HG03064 (cell line): ENCODE results near the gene VMAC.

Experiments used
- ATAC-seq: cut with Tn5 transposase; IDR thresholded peaks from one replicate; pipeline ENCODE4 v1.9.1; 2021; ENCODE audit warnings: low read depth; ENCODE audit not compliant: unreplicated experiment

Gene VMAC

GRCh38 chr19:5926641-5927440 is 22.2 kb downstream of the VMAC start:
- no peak for ATAC-seq

GRCh38 chr19:5927441-5927821 is 22.8 kb downstream of the VMAC start:
- no peak for ATAC-seq

GRCh38 chr19:5929179-5929578 is 24.5 kb downstream of the VMAC start:
- ATAC-seq: no peak

DNA sequence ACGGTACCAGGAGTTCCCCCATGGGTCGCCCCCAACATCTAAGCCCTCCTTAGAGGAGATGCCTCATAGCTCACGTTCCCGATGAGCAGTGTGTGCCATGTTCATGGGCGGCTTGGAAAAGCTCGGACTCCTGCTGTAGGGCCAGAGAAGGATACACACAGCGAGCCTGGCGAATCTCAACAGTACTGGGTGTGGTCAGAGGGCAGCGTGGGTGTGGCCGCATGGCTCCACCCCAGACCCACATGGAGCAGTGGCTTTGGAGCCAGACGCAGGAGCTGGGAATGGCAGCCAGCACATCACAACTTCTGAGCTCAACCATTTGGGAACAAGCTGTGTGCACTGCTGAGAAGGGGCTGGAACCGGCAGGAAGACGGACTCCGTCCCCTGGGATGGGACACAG is 25.0 kb downstream of the VMAC start:
- ATAC-seq: no peak

DNA sequence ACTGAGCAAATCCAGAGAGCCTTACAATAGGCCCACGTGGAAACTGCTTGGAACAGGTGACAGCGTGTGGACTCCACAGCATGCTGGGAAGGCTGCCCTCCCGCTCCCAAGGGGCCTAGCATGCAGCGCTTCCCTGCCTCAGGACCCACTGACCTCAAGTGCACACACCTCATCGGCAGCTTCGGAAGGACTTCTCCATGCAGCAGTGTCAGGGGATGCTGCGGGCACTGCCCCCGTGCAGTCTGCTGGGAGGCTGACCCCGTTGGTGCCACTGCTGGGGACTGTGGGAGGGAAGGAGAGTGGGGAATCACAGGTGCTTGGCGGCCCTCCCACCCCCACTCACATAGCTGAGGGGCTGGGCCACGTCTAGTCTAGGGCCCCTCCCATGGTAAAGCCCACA is 26.6 kb downstream of the VMAC start:
- ATAC-seq: no peak

GRCh38 chr19:5932146-5932545 is 27.5 kb downstream of the VMAC start:
- ATAC-seq: no peak

DNA sequence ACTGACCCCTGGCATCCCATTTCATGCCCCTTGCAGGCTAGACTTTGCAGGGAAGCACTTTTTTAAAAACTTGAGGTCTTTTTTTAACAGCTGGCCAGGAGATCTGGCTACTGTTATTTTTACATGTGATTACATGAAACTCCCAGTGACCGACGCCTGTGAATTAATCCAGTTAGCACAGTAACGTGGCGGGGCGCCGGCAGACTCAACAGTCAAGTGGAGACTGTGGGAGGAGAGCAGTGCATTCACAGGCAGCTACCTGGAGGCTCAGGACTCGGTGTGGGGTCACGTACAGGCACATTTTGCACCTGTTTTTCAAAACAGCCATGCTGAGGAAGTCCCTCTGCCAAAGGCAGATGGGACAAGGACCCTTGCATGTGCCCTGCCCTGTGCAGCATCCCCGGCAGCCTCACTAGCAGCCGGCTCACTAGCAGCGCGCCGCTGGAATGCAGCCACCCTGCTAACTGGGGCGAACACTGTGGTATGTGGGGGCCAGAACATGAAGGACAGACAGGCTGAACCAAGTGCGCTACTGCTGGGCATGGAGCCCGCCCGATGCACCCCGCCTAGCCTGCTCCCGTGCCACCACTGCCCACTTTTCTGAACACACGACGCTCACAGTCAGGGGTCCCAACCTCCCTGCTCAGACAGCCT is 28.1 kb downstream of the VMAC start:
- ATAC-seq: no peak

GRCh38 chr19:5933391-5934068 is 28.9 kb downstream of the VMAC start:
- no peak for ATAC-seq

DNA sequence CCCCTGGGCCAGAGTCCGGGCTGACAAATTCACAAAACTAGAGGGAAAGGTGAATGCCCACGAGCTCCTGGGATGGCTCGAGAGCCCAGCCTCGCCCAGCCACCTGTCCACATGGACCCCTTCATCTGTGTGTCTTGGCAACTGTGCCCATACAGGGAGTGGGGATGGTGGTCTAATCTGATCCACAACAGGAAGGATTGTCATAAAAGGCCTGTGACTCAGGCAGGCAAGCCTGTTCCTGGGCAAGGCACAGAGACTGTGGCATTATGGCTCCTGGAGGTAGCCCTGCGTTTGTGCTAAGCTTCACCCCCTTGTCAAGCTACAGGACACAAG is 29.4 kb downstream of the VMAC start:
- no peak for ATAC-seq

DNA sequence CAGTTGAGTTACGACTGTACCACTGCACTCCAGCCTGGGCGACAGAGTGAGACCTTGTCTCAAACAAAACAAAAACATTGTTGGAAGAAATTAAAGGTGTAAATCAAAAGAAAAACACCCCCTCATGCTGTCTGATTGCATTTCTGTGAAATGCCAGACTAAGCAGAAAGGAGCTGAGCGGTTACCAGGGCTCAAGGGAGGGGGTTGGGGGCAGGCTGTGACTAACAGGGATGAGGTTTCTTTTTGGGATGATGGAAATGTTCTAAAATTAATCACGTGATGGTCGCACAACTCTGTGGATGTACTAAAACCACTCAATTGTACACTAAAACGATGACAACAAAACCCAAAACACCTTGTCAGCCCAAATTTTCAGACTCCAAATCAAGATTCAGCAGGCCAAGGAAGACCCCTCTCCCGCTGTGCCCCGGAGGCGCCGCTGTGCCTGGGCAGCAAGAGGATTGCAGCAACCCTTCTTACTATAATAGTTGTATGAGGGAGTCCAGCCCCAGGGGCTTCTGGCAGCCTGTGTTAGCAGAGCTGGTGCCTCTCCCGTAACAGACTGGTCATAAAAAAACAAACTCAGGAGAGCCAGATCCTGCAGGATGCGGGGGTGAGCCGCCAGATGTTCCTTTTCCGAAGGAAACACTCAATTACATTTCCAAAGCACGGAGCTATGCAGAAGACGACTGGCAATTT is 30.3 kb downstream of the VMAC start:
- ATAC-seq: no peak

GRCh38 chr19:5935473-5936291 is 31.0 kb downstream of the VMAC start:
- no peak for ATAC-seq

DNA sequence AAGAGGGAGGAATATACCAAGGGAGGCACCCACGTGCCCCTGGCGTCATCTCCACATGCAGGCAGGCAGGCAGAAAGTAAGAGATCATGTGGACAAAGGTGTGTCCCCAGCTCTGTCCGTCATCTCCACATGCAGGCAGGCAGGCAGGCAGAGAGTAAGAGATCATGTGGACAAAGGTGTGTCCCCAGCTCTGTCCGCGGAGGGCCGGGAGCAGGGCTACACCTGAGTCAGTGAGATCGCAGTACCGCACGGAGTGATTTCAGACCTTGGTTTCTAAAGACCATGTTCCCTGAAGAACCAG is 31.6 kb downstream of the VMAC start:
- no peak for ATAC-seq

- ATAC-seq: no peak
These were observed 32.9 kb downstream of the VMAC start for GRCh38 chr19:5937550-5937949.

- ATAC-seq: no peak
These were observed 35.9 kb downstream of the VMAC start for GRCh38 chr19:5940260-5941208.

DNA sequence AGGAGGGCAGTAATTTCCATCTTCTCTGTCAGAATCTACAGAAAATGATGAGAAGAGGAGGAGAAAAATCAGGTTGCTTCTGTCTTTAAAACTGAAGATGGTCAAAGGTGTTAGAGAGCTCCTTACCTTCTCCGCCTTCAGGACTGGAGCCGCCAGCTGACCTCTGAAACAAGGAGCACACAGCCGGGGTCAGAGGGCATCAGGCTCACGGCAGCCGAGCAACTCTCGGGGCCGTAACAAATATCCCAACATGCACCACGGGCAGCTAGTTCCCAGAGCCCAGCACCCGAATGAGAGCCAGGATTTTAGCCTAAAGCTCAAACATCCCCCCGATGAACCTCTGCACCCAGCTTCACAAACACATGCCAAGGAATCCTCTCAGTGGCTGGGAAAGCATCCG is 37.0 kb downstream of the VMAC start:
- no peak for ATAC-seq

GRCh38 chr19:5943045-5943444 is 38.4 kb downstream of the VMAC start:
- ATAC-seq: no peak

DNA sequence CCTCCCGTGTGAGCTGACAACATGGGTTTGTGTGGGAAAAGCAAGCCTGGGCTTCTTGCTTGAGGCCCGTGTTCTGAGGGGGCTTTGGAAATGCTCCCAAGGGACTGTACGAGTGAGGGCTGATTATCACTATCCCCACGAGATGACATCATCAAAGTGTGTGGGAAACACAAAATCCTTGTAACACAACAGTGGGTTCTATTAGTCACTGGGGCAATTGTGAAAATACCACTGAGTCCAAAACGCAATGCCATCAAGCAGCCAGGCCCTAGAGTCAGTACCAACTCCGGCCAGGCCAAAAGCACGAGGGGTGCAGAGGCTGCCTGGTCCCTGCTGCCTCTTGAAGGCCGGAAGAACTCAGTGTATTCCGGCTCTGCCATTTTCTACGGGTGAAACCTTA is 39.0 kb downstream of the VMAC start:
- ATAC-seq: no peak

DNA sequence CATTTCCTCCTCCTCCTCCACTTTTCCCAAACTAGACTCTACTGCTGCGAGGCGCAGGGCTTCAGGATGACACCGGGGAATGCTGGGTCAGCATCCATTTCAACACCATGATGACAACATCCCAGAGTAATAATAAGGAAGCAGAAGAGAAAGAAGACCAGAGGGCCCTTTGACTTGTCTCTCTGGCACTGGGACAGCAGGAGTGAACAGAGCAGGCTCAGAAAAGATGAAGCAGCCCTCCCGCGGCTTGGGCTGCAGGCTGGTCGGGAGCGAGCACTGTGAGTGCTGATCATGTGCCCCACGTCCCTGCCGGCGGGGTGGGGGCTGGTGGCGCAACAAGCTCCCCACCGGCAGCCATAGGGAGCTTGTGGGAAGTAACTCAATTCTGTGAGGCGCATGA is 42.8 kb downstream of the VMAC start:
- ATAC-seq: no peak

DNA sequence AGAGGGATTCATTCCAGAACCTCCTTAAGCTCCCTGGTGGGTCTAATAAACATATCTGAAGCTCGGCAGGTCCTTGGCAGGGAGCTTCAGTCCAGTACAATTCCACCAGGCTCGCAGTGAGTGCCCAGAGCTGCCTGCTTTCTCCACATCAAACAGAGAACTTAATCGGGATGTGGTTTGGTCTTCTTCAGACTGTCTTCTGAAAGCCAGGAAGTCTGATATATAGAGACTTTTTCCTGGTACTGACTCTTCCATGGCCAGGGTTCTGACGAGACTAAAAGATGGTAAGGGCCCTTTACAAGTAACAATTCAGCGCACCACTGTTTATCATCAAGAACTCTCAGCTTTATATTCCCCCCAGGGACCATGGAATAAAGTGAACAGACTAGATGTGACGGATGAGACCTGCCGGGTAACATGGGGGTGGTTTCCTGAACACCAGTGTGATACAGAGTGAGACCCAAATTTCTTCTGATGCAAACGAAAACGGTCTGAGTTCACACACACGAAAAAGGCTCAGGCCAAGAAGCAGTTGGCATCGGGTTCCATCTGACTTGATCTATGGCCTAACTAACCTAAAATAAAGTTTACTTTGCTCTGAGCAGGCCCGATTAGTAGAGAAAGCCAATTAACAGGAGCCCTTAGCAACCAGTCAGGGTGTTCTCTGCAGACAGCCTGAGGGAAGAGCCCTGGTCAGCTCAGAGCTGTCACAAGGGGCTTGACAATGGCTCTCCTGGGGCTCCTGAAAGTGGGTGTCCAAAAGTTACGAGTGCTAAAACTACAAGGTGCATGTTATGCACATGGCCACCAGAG is 44.3 kb downstream of the VMAC start:
- no peak for ATAC-seq
